Activated naive CD4-positive, alpha-beta T cell treated with anti-CD3 and anti-CD28 coated beads, Interleukin-2, amount 50 U/mL, for 16 hours (primary cell): ENCODE data around the gene CDX1.

ENCODE experiments used
- DNase-seq: peaks from one replicate; pipeline ENCODE4 v3.0.0-alpha.2; 2020

Gene CDX1

DNA sequence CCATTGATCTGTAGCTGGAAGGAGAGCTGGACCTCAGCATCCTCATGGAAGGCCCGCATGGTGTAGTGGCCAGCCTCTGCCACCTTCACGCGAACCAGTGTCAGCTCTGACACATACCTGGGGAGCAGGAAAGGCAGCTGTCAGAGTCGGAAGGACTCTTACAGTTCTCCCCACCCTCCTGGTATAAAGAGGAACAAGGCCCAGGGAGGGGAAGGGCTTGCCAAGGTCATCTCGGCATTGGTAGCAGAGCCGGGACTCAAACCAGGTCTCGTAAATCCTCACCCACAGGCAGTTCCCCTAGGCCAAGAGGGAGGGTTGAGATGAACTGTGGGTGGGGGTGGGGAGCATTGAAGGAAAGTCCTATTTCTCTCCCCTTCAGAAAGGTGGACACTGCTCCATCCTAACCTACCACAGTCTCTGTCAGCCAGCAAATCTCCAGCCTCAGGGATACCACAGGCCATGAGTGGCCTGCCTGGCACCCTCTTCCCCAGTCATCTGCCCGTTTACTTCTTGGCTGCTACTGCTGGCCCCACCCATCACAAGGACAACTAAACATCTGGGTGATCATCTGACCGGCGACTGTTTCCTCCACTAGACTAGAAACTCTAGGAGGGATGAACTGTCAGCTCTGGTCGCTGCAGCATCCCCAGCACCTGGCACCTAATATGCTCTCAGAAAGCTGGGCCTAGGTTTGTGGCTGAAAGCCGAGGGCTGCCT lies 34.4 kb upstream of the CDX1 start:
- no peak for DNase-seq

DNA sequence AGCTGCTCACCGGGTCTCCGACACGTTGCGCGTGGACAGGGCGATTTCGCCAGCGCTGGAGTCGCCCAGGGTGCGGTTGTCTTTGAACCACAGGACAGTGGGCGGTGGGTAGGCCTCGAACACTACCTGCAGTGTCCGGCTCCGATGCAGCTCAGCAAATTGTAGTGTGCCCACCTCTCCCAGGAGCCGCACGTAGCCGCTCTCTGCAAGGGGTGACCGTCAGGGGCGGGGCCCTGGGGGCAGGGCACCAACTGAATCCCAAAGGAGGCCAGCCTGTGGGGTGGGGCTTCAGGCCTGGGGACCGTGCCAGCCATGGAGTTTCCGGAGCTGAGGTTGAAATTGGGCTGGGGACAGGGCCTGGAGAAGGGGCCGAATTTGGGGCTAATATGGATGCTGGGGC lies 33.8 kb upstream of the CDX1 start:
- no peak for DNase-seq

DNA sequence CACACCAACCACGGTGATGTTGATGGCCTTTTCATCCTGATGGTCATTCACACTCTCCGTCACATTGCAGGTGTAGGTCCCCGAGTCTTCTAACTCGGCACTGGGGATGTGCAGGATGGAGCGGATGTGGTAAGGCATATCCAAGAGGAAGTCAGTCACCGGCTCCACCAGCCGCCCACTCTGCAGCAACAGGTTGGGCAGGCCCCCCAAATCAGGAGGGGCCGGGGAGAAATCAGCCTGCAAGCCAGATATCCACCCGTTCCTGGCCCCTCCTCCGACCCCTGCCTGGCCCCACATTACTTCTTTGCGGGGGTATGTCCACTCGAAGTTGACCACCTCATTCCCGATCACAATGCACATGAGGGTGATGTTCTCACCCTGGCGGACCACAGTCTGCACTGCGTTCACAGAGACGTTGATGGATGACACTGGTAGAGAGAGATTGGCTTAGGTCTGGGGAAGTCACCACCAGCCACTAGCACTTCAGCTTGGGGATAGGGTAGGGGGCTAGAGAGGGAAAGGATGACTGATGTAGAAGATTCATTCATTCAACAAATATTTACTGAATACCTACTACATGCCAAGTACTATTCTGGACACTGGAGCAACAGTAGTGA lies 32.9 kb upstream of the CDX1 start:
- no peak for DNase-seq

DNA sequence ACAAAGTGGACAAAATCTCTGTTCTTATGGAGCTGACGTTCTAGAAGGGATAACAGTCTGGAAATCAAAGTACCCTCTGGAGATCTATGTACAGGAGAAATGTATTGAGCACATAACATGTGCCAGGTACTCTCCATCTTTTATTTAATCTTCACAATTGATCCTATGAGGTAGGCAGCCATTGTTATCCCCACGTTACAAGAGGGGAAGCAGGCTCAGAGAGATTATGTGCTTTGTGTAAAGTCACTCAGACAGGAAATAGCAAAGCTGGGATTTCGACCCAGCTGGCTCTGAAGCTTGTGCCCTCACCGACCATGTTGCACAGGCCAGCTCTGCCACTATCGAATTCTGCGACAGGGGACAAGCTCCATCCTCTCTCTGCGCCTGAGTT lies 32.4 kb upstream of the CDX1 start:
- no peak for DNase-seq

DNA sequence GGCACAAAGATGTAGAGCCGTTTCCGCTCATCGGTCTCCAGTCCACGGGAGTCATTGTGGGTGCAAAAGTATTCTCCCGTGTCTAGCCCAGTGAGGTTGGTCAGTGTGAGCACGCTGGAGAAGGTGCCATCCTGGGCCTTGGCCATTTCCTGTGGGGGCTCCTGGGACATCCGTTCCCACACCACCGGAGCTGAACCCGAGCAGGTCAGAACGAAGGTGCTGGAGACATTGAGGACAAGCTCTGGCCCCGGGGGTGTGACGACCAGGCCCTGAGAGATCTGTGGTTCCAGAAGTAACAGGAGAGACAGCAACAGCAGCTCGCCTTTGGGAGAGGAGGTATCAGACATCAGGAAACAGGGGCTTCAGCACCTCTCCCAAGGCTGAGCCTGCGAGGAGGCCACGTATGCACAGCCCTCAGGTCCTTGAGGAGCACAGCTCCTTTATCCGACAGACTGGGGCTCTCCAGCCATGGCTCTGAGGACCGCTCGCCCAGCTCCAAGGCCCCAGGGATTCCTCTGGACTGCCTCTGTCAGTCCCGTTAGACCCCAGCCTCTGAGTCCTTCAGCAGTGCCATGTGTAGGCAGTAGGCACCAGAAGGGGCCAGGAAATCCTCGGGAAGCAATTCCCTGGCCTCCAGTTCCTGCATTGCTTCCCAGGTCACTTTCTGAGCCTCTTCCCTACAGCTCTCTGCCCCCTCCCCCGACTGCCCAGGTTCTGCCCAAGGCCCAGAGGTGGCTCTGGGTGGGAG lies 30.8 kb upstream of the CDX1 start:
- no peak for DNase-seq

DNA sequence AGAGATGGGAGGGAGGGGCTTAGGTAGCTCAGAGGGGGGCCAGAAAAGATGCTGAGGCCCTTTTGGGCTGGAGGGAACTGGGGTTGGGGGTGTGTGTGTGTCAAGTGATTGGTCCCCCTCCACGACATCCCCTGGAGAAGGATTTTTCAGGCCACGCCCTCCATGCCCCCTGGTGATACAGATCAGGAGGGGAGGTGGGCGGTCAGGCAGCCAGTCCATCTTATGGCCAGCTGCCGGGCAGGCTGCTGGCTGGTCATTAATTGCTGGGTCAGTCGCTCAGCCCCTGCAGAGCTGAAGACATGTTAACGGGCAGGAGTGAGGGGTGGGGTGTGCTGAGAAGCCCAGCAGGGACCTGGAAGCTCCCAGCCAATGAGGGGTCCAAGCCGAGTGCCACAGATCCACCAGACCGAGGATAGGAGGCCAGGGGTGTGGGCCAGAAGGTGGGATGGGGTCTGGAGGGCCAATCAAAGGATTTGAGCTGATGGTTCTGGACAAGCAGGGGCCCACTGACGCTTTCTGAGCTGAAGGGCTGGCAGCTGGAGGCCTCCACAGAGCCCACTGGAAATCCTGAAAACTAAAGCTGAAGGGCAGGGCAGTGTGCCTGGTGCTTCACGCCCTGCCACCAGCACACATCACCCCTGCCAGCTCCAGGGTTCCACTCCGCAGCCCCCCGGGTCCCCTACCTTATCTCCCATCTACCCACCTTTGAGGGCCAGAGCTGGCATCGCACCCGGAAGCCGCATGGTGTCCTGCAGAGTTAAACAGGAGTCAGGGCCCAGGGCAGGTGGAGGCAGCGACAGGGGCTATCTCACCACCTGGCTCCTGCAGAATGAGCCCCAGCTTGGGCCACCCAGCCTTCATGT lies 30.0 kb upstream of the CDX1 start:
- no peak for DNase-seq

DNA sequence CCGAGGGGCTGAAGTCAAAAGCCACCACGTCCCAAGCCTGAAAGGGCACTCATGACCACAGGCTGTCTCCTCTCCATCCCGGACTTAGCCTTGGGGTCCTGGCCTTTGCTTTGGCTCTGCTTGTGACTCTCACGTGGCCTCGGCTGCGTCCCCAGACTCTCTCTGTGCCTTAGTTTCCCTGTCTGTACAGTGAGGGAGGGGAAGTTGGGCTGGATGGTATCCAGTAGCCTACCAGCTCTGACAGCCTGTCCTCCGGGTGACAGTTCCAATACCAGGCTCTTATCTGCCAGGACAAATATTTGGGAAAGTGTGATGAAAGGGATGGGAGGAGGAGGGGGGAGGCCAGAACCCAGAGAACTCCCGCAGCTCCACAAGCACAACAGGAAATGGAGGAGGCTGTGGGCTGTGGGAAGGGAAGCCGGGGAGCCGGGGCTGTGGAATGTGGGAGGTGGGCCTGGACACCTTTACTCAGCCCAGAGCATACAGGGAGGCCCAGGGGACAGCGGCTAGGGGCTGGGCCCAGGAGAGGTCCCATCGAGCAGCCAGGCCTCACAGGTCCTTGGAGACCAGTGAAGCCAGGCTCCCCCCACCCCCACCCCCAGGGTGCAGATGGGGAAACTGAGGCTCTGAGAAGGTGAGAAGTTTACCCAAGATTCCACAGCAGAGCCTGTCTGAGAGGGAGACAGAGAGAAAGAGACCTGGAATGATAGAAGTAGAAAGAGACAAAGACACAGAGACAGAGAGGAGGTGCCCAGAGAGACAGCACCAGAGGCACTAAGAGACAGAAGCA lies 29.2 kb upstream of the CDX1 start:
- DNase-seq: no peak

DNA sequence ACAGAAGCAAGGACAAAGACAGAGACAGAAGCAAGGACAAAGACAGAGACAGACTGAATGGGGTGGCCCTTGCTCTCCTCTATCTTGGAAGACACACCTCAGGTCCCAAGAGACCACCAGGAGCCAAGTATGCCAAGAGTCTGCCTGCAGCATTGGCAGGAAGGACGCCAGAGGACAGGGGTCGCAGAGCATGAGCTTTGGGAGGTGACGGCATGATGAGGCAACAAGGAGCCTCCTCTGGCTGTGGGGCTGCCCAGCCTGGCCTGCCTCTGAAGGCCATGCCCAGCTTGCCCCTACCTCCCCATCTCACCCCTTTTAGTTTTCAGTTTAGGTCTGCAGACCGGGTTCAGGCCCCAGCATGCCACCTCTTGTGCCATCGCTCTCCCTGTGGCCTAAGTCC lies 28.6 kb upstream of the CDX1 start:
- DNase-seq: no peak

DNA sequence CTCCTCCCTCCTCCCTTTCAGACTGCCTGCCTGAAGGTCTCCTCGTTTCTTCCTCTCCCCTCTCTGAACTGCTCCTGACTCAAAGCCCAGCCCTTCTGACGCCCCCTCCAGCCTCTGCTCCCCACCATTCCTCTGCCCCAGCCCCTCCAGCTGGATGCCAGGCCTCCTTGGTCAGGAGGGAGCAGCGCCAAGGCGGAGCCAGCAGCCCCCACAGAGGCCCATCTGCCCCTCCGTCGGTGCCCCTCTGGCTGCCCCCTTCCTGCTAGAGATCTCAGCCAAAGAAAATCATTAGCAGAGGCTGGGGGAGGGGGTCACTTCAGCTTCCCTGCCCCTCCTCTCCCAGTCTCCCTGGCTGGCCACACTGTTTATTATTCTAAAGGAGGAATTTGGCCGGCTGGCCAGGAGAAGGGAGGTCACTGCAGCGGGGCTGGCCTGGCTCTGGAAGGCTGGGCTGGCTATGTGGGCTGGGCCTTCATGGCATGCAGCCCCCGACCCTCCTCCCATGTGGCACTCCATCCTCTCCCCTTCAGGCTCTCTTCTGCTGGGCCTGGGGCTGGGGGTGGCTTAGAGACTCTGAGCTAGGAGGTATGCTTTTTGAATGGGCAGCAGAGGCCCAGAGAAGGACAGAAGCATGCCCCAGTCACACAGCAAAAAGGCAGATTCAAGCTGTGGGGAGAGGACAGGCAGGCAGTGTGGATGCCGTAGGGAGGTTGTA lies 27.9 kb upstream of the CDX1 start:
- no peak for DNase-seq

DNA sequence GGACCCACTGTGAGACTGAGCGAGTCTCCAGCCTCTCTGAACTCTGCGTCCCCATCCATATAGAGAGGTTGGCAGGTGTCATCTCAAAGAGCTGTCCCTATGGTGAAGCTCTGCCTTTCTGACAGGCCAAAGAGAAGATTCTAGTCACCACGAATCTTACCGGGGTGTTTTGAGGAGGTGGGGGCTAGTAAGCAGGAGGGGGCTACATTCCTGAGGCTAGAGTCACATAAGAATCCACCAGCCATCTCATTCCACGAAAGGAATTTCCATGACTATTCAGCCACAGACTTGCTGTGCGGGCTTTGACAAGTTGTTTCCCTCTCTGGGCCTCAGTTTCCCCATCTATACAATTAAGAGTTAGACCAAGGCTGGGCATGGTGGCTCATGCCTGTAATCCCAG lies 27.2 kb upstream of the CDX1 start:
- DNase-seq: no peak

DNA sequence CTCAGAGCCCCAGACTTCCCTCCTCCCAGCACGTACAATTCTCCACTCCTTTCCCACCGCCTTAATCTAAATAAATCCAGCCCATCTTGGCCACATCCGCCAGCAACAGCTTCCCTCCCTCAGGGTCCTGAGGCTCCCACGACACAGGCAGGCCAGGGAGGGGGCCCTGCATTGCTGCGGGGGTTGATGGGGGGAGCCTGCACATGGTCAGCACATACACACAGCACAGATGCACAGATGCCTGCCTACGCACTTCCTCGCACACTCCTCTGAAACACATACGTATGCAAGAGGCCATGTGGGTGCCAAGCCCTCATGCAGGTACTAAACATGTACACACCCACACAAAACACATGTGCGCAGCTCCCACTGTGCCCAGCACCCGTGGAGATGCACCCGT lies 25.7 kb upstream of the CDX1 start:
- no peak for DNase-seq

DNA sequence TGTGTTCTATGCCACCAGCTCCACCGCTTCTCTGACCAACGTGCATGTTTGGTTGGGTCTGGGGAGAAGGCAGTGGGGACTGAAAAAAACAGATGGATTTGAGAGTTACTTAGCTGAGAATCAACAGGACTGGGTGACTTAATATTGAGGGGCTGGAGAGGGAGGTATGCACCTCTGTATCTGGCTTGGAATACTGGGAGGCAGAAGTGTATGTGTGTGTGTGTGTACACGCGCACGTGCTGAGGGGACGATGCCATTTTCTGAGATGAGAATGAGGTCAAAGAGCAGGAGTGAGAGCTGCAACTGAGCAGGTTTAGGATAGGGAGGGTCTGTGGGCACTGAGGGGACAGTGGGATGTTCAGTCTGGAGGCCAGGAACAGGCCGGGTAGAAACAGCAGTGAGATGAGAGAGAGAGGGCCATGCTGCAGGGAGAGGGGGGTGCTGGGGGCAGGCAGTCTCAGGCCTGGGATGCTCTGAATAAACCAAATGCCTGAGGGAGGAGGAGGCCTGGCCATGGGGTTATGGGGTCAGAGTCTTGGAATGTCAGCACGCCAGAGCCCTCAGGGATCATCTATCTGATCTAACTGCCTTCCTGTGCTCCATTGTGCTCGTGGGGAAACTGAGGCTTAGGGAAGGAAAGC lies 24.9 kb upstream of the CDX1 start:
- DNase-seq: no peak

DNA sequence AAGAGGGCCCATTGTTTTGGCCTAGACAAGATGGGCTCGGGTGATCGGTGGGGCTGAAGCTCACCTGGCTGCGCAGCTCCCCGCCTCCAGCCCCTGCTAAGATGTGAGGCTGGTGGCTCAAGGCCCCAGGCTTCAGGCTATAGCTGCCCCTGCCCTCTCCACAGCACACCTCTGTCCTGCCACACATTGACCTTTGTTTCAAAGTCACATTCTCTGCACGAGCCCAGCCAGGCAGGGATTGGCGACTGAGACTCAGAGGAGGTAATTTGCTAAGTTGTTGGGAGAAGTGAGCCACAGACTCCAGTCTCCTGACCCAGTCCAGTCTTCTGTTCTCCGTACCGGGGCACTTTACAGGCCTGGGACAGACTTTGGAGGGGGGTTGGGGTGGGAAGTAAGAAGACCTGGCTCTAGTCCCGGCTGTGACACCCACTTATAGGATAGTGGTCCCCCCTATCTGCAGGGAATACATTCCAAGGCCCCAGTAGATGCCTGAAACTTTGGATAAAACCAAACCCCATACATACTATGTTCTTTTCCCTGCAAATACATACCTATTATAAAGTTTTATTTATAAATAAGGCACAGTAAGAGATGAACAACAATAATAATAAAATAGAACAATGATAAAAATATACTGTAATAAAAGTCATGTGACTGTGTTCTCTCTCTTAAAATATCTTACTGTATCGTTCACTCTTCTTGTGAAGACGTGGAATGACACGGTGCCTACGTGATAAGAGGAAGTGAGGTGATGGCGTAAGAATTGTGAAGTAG lies 24.2 kb upstream of the CDX1 start:
- DNase-seq: no peak

DNA sequence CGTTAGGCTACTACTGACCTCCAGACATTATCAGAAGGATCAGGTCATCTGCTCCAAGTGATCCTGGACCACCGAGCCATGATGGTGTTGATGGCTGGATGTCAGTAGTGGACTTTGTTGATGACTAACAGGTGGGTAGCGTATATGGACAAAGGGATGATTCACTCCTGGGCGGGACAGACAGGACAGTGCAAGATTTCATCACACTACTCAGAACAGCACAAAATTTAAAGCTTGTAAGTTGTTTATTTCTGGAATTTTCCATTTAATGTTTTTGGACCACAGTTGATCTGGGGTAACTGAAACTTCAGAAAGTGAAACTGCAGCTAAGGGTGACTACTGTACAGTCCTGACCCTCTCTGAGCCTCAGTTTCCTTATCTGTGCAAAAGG lies 23.6 kb upstream of the CDX1 start:
- no peak for DNase-seq

DNA sequence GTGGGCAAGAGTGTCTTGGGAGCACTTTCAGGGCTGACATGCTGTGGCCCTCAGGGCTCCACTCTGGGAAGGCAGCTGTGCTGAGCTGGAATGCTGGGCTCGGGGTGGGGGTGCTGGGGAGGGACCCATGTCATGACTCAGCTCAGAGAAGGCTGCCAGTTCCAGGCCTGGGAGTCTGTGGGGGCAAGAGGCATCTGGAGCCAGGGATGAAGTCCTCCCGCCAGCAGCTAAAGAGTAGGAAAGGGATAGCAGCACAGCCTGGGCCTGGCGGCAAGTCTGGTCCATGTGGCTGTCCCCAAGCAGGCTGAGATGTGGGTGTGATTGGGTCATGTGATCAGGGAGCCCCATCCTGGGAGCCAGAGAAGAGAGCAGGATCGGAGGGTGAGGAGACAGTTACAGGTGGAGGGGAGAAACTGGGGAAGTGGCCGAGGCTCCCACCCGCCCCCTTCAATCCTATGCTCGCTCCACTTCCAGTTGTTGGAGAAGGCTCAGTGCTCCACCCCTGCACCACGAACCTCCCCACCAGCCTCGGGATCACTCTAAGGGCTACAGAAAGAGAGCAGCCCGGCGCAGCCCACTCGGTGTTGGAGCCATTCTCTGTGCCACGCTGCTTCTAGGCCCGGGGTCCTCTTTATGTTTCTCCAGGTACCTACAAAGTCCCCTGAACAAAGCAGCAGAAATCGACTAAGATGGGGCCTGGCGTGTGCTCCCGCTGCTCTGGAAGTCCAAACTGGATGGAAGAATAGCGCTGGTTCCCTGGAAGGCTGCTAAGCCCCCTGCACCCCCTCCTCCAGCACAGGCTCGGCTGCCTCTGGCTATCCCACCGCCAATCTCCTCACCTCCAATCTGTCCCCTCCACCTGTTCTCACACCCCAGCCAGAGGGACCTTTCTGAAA lies 23.0 kb upstream of the CDX1 start:
- no peak for DNase-seq

DNA sequence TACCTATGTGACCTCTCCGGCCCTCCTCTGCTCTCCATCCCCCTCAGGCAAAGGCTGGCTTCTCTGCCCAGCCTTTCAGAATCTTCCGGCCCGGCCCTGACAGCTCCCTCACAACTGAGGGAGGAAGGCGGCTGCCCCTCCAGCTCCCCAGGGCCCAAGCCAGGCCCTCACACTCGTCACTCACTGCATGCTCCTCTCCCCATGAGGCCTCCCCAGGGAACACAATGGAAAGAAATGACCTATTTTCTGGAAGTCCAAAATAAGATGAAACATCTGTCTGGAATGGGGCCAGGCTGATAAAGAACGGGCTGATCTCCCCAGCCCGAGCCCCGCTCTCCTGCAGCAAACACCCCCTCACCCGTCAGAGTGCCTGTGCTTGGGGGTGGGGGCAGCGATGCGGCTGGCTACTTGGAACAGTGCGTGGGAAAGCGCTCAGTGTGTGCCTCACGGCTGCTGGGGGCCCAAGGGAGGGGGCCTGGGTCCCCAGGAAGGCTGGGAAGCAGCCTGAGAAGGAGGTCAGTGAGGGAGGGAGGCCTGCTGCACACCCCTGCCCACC lies 22.3 kb upstream of the CDX1 start:
- no peak for DNase-seq

DNA sequence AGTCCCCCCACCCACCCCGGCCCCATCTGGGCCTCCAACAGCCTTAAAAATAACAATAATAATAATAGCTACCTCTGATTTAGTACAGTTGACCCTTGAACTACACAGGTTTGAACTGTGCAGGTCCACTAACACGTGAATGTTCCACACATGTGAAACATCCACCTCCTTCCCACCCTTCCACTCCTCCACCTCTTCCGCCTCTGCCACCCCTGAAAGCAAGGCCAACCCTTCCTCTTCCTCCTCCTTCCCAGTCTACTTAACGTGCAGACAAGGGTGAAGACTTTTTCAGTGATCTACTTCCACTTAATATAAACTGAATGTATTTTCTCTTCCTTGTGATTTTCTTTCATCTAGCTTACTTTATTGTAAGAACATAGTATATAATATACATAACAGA lies 21.7 kb upstream of the CDX1 start:
- DNase-seq: no peak

DNA sequence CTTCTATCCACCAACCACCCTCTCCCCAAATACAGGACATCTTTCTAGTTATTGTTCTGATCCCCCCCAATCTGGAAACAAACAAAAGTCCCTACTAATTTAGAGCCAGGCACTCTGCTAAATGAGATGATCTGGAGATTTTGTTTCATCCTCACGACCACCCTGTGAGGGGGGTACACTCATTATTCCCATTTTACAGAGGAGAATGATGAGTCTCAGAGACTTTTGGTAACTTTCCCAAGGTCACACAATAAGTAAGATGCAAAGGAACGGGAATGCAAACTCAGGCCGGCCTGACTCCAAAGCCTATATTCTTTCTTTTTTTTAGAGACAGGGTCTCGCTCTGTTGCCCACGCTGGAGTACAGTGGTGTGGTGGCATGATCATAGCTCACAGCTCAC lies 20.3 kb upstream of the CDX1 start:
- DNase-seq: no peak
